Measurements from ENCODE around the gene NID1.

DNA sequence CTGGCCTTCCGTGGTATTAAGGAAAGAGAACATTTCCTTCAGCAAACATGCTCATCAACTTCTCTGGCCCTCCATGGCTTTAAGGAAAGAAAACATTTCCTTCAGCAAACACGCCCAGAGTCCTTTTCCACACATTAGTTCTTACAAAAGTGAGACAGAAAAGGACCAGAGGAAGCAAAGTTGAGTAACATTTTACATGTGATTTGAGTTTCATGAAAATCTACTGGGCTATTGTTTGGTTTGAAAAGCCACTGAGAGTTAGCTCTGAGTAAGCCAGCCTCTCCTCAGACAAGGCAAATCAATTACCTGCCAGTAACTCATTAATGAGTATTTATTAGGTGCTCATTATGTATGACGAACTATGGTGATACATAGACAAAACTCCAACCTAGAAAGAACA lies 78.0 kb downstream of the NID1 start:
- TF ChIP-seq POLR2A (IDR thresholded peaks at IDR 0.05) = no peak
- TF ChIP-seq, protein P1, sequence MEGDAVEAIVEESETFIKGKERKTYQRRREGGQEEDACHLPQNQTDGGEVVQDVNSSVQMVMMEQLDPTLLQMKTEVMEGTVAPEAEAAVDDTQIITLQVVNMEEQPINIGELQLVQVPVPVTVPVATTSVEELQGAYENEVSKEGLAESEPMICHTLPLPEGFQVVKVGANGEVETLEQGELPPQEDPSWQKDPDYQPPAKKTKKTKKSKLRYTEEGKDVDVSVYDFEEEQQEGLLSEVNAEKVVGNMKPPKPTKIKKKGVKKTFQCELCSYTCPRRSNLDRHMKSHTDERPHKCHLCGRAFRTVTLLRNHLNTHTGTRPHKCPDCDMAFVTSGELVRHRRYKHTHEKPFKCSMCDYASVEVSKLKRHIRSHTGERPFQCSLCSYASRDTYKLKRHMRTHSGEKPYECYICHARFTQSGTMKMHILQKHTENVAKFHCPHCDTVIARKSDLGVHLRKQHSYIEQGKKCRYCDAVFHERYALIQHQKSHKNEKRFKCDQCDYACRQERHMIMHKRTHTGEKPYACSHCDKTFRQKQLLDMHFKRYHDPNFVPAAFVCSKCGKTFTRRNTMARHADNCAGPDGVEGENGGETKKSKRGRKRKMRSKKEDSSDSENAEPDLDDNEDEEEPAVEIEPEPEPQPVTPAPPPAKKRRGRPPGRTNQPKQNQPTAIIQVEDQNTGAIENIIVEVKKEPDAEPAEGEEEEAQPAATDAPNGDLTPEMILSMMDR (IDR thresholded peaks at IDR 0.05) = no peak
